ENCODE measurements around the gene PCNT.

The PCNT gene

GRCh38 chr21:46412521-46413364, 88.8 kb downstream of the PCNT start:
- no peak for DNase-seq

- no peak for DNase-seq
These were observed 89.4 kb downstream of the PCNT start for GRCh38 chr21:46413365-46413696.

- DNase-seq = no peak
These were observed 91.0 kb downstream of the PCNT start for GRCh38 chr21:46414965-46415275.

GRCh38 chr21:46416551-46416950, 92.6 kb downstream of the PCNT start:
- DNase-seq = no peak

- DNase-seq = no peak
These were observed 94.5 kb downstream of the PCNT start for GRCh38 chr21:46418265-46418946.

- DNase-seq = no peak
These were observed 96.6 kb downstream of the PCNT start for GRCh38 chr21:46420241-46421190.

GRCh38 chr21:46421191-46421750, 97.3 kb downstream of the PCNT start:
- no peak for DNase-seq

- DNase-seq = no peak
These were observed 98.0 kb downstream of the PCNT start for GRCh38 chr21:46421756-46422555.

GRCh38 chr21:46422636-46423241, 98.8 kb downstream of the PCNT start:
- no peak for DNase-seq

- no peak for DNase-seq
These were observed 99.6 kb downstream of the PCNT start for GRCh38 chr21:46423546-46424038.

GRCh38 chr21:46424039-46424591, 100.2 kb downstream of the PCNT start:
- no peak for DNase-seq

GRCh38 chr21:46424621-46425020, 100.7 kb downstream of the PCNT start:
- no peak for DNase-seq

GRCh38 chr21:46425041-46425440, 101.1 kb downstream of the PCNT start:
- DNase-seq = no peak

- DNase-seq = no peak
These were observed 101.6 kb downstream of the PCNT start for GRCh38 chr21:46425571-46425970.

GRCh38 chr21:46426313-46427046, 102.5 kb downstream of the PCNT start:
- DNase-seq = no peak

GRCh38 chr21:46427516-46427915, 103.6 kb downstream of the PCNT start:
- DNase-seq = no peak

GRCh38 chr21:46428286-46428685, 104.3 kb downstream of the PCNT start:
- DNase-seq = no peak

GRCh38 chr21:46428987-46429710, 105.2 kb downstream of the PCNT start:
- no peak for DNase-seq

- no peak for DNase-seq
These were observed 106.1 kb downstream of the PCNT start for GRCh38 chr21:46429754-46430681.
